GM08714 (cell line): ENCODE data around the gene MAP4K1.
"Not testable (repeated sequence)": the region's sequence is repeated elsewhere in the genome, so short reads cannot be mapped to it uniquely, and the experiment has no call there.

Experiments used
- H3K4me3 ChIP-seq: fragments of 200-500 bp; sonication (Bioruptor generic); 2 replicates; pipeline ENCODE4 v1.5.1; 2014; ENCODE audit warnings: mild to moderate bottlenecking, low read length, inconsistent platforms
- ZNF274 ChIP-seq: IDR thresholded peaks from 2 replicates; pipeline ENCODE4 v1.6.1; 2012; ENCODE audit warnings: mild to moderate bottlenecking, low read depth, low read length

MAP4K1 gene

DNA sequence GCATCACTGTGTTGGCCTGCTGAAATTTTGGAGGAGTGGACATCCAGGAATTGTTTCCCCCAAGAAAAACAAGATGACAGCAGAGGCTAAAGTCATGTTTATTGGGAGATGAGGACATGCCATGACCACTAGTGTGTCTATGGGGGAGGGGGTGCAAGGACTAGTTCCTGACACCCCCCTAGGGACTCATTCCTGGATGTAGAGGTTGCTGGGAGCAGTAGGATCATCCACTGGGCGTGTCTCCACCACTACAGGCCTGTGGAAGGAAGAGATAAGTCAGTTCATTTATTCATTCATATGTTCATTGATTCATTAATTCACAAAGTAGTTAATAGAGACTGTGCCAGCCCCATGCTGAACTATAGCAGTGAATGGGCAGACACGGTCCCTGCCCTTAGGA is 30.2 kb downstream of the MAP4K1 start:
- TF ChIP-seq ZNF274: no peak
- H3K4me3 ChIP-seq: no peak overlapping the region

DNA sequence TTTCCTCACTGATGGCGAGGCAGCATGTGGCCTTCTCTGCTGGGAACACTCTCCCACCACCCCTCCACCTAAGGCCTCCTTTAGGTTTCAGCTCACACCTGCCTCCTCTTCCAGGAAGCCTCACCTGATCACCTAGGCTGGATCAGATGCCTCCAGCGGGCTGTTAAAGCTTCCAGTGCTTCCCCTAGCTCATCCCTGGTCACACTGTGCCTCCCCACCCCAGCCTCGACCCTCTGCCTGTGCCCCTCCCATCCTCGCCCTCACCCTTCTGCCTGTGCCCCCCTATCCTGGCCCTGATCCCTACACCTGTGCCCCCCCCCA is 33.8 kb downstream of the MAP4K1 start:
- no peak for TF ChIP-seq ZNF274
- no peak overlapping the region for H3K4me3 ChIP-seq

DNA sequence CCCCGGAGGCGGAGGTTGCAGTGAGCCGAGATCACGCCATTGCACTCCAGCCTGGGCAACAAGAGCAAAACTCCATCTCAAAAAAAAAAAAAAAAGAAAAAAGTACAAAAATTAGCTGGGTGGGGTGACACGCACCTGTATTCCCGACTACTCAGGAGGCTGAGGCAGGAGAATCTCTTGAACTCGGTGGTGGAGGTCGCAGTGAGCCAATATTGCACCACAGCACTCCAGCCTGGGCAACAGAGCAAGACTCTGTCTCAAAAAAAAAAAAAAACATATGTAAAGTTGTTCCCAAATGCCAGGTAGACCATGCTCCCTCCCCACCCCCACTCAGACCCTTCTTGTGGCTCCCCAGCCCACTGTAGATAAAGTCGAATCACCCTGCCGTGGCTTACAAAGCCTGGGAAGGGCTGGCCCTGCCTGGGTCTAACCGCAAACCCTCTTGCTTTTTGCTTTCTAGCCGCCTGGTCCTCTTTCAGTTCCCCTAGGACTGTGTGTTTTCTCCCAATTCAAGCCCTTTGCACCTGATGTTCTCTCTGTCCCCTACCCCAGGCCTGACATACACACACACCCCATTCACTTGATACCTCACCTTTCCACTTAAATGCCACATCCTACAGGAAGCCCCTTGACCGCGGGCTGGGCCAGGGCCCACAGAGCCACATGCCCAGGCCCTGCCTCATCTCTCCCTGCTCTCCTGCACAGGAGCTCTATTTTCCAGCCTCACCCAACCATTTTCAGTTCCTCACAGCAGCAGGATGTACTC is 34.4 kb downstream of the MAP4K1 start:
- no peak overlapping the region for H3K4me3 ChIP-seq
- TF ChIP-seq ZNF274: no peak

DNA sequence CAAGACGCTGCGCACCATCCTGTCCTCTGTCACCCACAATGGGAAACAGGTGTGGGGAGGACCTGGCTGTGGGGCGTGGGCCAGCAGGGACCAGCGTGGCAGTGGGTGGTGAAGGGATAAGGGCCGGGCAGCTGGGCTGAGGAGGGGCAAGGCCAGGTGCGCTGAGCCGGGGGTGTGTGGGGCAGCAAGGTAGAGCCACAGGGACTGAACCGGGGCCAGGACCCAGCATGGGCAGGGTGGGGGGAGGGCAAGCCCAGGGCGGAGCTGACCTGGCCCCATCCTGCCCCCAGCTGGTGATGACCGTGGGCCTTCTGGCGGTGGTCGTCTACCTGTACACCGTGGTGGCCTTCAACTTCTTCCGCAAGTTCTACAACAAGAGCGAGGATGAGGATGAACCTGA is 37.7 kb downstream of the MAP4K1 start:
- no peak for TF ChIP-seq ZNF274
- no peak overlapping the region for H3K4me3 ChIP-seq

DNA sequence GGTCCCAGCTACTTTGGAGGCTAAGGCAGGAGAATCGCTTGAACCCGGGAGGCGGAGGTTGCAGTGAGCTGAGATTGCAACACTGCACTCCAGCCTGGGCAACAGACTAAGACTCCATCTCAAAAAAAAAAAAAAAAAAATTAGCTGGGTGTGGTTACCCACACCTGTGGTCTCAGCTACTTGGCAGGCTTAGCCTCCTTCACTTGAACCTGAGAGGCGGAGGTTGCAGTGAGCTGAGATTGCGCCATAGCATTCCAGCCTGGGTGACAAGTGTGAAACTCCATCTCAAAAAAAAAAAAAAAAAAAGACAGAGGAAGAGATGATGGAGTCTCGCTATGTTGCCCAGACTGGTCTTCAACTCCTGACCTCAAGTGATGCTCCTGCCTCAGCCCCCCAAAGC is 38.4 kb downstream of the MAP4K1 start:
- not testable (repeated sequence) for H3K4me3 ChIP-seq

DNA sequence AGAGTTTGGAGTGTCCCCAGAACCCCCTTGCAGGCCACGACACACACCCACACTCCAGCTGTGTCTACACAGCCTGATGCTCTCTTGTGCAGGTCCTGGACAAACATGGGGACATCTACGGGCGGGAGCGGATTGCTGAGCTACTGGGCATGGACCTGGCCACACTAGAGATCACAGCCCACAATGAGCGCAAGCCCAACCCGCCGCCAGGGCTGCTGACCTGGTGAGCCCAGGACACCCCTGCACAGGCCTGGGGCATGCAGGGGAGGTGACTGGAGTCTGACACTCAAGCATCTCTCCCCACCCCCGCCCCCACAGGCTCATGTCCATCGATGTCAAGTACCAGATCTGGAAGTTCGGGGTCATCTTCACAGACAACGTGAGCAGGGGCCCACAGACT is 39.9 kb downstream of the MAP4K1 start:
- TF ChIP-seq ZNF274: no peak
- no peak overlapping the region for H3K4me3 ChIP-seq

DNA sequence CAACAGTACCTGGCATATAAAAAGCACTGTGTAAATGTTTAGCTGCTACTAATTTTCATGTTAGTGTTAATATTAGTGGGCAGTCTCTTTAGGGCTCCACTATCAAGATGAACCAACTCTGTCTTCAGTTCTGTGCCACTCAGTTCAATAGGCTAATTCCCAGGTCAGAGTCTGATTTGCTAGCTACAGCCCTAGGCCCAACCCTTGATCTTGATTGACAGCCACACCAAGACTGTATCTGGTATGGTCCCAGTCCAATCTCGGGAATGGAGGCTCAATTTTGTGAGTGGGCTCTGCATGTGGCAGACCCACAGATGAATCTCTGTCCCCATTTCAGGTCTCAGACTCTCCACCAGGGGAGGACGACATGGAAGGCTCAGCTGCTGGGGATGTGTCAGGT is 46.1 kb downstream of the MAP4K1 start:
- no peak overlapping the region for H3K4me3 ChIP-seq
- TF ChIP-seq ZNF274: no peak

DNA sequence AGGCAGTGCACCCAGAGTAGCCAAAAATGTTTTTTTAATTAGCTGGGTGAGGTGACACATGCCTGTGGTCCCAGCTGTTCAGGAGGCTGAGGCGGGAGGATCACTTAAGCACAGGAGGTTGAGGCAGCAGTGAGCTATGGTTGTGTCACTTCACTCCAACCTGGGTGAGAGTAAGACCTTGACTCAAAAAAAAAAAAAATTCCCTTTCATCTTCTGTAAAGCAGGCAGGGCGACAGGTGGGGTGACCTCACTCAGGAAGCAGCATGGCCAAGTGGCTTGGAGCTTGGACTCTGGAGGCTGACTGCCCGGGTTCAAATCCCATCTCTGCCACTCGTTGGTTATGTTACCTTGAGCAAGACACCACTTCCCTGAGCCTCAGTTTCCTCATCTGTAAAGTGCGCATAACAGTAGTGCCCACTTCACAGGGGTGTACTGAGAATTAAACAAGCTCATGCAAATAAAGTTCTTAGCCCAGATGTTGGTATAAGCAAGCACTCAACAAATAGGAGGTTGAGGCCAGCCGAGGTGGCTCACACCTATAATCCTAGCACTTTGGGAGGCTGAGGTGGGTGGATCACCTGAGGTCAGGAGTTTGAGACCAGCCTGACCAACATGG is 48.3 kb downstream of the MAP4K1 start:
- no peak overlapping the region for H3K4me3 ChIP-seq
- no peak for TF ChIP-seq ZNF274

DNA sequence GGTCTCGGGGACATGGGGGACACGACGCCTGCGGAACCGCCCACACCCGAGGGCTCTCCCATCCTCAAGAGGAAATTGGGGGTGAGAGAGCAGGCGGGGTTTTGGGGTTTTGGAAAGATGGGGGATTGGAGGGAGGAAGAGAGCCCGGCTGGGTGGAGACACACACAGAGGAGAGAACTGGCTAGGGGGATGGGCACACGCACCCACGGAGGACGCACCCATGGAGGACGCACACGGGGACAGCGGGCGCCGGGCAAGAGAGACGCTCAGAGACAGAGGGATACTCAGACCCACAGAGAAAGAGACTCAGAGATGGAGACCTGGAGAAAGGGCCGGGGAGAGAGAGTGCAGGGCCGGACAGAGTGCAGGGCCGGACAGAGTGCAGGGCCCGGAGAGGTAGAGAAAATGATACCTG is 52.1 kb downstream of the MAP4K1 start:
- TF ChIP-seq ZNF274: no peak
- H3K4me3 ChIP-seq: no peak overlapping the region

DNA sequence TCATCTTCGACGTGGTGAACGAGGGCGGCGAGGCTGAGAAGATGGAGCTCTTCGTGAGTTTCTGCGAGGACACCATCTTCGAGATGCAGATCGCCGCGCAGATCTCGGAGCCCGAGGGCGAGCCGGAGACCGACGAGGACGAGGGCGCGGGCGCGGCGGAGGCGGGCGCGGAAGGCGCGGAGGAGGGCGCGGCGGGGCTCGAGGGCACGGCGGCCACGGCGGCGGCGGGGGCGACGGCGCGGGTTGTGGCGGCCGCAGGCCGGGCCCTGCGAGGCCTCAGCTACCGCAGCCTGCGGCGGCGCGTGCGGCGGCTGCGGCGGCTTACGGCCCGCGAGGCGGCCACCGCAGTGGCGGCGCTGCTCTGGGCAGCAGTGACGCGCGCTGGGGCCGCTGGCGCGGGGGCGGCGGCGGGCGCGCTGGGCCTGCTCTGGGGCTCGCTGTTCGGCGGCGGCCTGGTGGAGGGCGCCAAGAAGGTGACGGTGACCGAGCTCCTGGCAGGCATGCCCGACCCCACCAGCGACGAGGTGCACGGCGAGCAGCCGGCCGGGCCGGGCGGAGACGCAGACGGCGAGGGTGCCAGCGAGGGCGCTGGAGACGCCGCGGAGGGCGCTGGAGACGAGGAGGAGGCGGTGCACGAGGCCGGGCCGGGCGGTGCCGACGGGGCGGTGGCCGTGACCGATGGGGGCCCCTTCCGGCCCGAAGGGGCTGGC is 52.6 kb downstream of the MAP4K1 start:
- no peak overlapping the region for H3K4me3 ChIP-seq
- no peak for TF ChIP-seq ZNF274

DNA sequence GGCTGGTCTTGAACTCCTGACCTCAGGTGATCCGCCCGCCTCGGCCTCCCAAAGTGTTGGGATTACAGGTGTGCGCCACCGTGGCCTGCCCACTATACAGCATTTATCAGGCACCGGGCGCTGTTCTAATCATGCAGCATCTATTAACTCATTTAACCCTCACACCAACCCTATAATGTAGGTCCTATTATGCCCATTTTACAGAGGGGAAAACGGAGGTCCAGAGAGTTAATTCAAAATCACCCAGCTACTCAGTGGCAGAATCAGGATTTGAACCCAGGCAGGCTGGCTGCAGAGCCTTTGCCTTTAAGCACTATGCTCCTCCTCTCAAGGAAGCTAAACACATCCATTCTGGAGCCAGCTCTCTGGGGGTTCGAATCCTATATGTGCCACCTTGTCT is 54.3 kb downstream of the MAP4K1 start:
- TF ChIP-seq ZNF274: no peak
- no peak overlapping the region for H3K4me3 ChIP-seq

DNA sequence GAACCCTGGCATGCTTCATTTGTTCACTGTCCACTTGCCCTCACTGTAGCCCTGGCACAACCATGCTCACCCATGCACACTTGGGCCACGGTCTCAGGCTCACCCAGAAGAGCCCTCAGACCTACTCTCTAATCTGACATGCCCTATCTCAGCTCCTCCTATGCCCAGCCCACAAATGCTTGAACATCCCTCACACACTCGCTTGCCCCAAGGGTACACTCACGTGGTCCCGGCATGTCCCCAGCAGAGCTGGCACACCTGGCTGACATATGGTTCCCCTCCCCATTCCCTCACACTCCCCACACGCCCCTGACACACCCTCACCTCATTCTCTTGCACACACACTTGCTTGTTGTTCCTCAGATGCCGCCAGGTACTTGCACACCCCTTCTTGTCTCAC is 55.7 kb downstream of the MAP4K1 start:
- no peak overlapping the region for H3K4me3 ChIP-seq
- no peak for TF ChIP-seq ZNF274

DNA sequence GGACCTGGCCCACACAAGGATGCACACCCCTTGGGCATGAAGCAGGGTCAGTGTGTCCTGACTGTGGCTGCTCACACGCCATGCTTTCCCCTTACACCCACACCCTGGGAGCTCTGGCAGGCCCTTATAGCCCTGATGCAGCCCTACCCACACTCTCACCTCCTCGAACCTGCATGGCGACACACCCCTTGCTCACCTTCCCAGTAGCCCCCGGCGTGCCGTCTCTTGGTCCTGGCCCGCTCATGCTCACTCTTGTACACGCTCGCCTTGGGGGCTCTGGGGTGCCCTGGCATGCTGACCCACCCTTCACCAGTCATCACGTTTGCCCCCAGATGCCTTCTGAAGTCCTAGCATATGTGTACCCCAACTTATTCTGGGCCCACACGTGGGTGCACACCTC is 56.1 kb downstream of the MAP4K1 start:
- no peak for TF ChIP-seq ZNF274

DNA sequence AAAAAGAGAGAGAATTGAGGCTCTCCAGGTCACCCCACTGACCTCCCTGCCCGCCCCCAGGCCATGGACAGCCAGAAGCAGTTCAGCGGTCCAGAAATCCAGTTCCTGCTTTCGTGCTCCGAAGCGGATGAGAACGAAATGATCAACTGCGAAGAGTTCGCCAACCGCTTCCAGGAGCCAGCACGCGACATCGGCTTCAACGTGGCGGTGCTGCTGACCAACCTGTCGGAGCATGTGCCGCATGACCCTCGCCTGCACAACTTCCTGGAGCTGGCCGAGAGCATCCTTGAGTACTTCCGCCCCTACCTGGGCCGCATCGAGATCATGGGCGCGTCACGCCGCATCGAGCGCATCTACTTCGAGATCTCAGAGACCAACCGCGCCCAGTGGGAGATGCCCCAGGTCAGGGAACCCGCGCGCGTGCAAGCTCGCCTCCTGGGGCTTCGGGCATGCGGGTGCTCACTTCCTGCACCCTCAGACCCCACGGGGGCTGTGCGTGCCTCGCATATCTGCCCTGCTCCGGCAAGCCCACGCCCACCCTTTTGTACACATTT is 56.6 kb downstream of the MAP4K1 start:
- H3K4me3 ChIP-seq: no peak overlapping the region
- TF ChIP-seq ZNF274: no peak

More for the DNA sequence above, 56.1 kb downstream of the MAP4K1 start:
- H3K4me3 ChIP-seq: no peak overlapping the region
